ENCODE data around the gene MEPCE.

Gene MEPCE

DNA sequence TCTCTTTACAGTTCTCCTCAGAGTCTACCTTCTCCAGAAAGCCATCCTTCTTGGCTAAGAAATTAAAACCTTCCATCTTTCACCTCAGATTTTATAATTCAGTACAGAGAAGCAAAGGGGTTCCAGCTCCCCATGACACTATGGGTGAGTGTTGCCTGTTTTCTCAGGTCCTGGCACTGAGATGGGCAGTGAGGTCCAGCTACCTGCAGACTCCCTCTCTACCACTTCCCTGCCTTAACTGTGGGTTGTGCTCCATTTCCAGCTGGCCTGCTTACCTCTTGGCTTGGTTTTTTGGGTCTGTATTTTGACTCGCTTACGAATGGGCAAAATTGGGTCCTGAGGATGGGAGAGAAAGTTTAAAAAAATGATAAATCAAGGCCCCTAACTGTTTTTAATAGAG lies 27.4 kb upstream of the MEPCE start:
- no peak overlapping the region for H3K27ac ChIP-seq
- no peak for DNase-seq (ENCODE audit: low read depth, low spot score)

DNA sequence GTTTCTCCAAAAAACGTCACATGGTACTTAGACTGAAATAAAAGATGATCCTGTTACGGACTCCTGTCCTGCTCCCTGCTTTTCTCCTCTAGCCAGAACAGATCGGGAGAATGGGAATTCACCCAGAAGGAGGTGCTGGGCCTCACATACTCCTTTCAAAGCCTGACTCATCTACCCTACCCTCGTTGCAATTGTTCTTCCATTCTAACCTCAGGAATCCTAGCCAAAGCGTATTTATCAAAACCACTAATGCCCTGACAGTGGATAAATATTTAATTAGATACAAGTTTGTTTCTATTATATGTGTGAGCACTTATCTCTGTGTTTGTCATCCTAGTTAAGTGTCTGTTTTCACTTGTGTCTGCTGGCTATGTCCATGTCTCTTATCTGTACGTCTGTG lies 22.9 kb upstream of the MEPCE start:
- no peak overlapping the region for H3K27ac ChIP-seq
- DNase-seq (ENCODE audit: low read depth, low spot score), result peak; percentile 18

DNA sequence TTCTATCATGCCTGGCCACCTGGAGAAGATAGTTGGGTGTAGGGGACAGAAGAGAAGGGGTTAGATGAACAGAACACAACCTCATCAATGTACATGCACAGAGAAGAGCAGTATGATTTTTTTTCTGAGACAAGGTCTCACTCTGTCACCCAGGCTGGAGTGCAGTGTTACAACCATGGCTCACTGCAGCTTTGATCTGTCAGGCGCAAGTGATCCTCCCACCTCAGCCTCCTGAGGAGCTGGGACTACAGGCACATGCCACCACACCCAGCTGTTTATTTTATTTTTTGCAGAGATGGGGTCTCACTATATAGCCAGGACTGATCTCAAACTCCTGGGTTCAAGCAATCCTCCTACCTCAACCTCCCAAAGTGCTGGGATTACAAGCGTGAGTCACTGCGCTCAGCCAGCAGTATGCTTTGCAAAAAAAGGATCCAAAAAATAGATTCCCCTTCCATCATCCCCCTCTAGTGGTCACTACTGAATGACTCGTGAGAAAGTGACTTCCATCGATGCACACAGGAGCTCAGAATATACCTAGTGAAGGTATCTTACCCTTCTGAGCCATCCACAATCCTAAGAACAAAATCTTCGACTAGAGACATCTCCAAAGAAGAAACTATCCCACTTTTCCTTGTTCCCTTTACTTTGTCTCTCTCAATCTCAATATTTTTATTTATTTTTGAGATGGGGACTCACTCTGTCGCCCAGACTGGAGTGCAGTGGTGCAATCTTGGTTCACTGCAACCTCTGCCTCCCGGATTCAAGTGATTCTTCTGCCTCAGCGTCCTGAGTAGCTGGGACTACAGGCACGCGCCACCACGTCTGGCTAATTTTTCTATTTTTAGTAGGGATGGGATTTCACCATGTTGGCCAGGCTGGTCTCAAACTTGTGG lies 22.1 kb upstream of the MEPCE start:
- peak; percentile 12 for DNase-seq (ENCODE audit: low read depth, low spot score)
- no peak overlapping the region for H3K27ac ChIP-seq

DNA sequence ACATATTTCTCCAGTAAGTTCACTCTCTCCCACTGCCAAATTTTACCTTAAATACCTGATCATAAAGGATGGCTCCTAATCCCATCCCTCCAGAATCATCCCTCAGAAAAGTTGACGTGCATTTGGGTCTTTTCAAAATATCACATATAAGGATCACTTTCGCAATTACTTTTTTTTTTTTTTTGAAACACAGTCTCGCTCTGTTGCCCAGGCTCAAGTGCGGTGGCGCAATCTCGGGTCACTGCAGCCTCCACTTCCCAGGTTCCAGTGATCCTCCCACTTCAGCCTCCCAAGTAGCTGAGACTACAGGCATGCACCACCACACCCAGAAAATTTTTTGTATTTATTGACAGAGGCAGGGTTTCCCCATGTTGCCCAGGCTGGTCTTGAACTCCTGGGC lies 18.5 kb upstream of the MEPCE start:
- DNase-seq (ENCODE audit: low read depth, low spot score), result no peak
- H3K27ac ChIP-seq, result no peak overlapping the region

DNA sequence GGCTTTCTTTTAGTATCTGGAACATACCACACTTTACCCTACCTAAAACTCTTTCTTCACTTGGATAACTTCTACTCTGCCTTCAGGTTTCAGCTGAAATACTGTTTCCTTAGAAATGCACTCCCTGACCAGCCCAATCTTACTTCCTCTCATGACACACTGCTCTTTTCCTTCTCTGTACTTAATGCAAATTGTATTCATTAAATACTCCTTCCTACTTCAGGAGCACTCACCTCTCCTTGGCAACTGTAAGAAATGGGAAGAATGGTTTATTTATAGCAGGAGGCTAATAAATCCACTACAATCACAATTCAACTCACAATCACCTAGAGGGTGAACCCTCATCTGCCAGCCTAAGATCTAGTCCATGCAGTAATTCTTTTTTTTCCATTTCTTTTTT lies 16.3 kb upstream of the MEPCE start:
- no peak for DNase-seq (ENCODE audit: low read depth, low spot score)
- H3K27ac ChIP-seq, result no peak overlapping the region

DNA sequence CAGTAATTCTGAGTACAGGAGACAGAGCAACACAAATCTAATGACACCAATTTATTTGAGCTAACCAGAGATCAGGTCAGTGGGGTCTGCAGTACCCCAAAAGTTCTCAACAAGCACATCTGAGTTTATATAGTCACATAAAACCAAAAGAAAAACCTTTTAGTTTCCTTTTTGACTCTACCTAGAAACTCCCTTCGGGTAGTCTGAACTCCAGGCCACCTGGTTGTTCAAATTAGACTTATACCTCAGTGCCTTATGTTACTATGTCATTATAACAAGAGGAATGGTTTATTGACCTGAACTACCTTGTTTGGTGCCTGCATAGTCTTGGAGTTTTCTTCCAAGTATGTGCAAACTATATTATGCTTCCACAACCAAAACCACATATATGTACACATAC lies 15.7 kb upstream of the MEPCE start:
- no peak overlapping the region for H3K27ac ChIP-seq
- DNase-seq (ENCODE audit: low read depth, low spot score), result no peak

DNA sequence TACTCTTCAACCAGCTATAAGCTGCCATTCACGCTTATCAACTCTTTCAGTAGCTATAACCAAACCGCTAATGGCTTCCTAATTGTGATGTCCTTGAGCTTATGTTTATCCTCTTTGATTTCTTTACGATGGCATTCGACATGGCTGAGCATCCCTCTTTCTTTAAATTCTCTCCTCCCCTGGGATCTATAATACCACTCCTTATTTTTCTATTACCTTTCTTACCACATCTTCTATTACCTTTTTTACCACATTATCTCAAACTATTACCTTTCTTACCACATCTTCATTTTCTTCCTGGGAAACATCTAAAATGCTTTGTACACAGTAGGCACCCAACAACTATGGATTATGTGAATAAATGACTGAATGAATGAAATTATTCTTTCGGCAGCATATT lies 14.2 kb upstream of the MEPCE start:
- no peak for DNase-seq (ENCODE audit: low read depth, low spot score)
- no peak overlapping the region for H3K27ac ChIP-seq

DNA sequence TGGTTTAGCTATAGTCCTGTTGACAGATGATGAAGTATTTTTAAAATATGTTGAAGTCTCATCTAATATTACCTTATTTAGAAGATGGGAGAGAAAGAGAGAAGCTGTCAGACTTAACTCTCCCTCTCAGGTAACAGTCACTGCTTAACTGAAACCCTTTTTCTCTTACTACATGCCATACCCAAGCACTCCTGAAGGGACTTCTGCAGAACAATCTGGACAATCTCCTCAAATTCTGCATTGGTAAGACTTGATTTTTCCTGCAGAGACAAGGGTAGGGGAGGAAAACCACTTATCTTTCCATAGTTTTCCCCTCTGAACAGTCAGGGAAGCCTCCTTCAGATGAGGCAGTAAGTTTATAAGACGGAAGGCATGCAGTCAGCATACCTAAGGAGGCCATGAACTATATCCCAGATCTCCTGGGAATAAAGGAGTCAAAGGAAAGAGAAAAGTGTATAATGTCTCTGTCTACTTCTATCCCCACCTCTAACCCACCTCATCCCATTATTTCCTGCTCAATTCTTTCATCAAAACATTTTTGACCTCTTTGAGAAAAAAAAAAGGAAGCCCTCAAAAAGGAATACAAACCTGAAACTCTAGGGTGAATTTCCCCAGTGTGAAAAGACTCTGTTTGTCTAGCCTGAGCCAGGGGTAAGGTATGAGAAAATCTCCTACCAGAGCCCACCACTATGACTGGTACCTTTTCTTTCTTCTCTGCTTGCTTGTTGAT lies 10.5 kb upstream of the MEPCE start:
- H3K27ac ChIP-seq, result no peak overlapping the region
- DNase-seq (ENCODE audit: low read depth, low spot score), result no peak

DNA sequence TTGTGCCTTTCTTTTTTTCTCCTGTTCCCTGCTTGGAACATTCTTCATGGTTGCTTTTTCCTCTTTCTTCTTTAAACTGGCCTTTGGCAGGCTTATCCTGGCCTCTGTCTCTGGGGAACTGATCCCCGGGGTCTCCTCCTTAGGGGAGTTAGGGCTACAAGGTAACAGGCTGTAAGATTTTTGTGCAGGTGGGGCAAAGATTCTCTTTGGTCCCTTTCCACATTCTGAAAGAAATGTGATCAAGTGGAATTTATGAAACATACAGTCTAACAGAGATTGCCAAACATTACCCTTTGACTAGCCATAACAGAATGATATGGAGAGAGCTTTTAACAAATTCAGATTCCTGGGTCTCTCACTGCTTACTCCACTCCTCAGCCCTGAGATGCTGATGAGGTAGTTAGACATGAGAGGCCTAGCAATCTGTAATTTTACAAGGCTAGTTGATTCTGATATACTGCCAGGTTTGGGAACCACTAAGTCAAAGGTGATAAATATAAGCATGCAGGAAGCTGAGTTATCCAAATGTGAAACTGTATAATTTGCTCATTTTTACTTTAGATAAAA lies 9.9 kb upstream of the MEPCE start:
- no peak overlapping the region for H3K27ac ChIP-seq
- DNase-seq (ENCODE audit: low read depth, low spot score), result no peak

DNA sequence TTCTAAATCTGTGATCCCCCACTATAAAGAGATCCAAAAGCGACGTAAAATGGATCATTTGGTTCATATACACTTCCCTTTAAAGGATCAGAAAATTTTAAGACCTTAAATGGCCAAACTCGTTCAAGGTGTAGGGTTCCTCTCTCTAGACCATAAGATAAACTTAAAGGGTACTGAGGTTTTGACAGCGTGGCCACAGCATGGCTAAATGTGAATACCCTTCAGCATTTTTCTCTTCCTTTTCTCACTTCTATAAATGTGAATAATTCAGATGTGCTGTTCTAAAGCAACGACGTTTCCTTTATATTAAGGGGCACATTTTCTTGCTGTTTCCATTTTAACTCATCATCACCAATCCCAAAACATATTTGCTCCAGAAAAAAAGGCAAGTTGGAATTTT lies 6.3 kb upstream of the MEPCE start:
- no peak for DNase-seq (ENCODE audit: low read depth, low spot score)

DNA sequence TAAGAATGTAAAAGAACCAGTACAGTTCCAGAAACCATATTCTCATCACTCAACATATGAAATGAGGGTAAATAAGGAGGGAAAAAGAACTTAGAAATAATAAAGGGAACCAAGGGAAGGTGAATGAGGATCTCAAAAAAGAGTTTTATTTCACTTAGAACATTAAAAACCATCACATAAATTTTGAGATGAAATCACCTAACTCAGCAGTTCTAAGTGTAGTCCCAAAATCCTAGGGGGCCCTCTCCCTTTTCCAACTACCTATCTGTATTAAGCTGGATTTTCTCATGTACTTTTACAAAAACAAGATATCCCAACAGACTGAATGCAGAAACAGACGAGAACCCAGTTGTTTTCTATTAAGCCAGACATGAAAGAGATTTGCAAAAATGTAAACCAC lies 4.3 kb upstream of the MEPCE start:
- DNase-seq (ENCODE audit: low read depth, low spot score), result no peak
- H3K27ac ChIP-seq, result no peak overlapping the region

More for the DNA sequence above, 6.3 kb upstream of the MEPCE start:
- no peak overlapping the region for H3K27ac ChIP-seq

DNA sequence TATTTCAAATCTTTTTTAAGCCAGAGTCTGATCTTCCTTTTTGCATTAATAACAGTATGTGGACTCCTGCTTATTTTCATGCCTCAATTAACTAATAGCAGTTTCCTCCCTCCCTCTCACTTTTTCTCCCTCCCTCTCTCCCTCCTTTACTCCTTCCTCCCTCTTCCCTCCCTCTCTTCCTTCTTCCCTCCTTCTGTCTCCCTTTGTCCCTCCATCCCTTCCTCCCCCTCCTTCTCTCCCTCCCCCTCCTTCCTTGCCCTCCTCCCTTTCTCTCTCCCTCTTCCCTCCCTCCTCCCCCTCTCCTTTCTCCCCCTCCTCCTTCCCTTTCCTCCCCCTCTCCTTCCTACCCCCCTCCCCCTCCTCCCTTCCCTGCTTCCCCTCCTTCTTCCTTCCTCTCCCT lies 3.1 kb upstream of the MEPCE start:
- no peak for DNase-seq (ENCODE audit: low read depth, low spot score)
- H3K27ac ChIP-seq, result no peak overlapping the region

DNA sequence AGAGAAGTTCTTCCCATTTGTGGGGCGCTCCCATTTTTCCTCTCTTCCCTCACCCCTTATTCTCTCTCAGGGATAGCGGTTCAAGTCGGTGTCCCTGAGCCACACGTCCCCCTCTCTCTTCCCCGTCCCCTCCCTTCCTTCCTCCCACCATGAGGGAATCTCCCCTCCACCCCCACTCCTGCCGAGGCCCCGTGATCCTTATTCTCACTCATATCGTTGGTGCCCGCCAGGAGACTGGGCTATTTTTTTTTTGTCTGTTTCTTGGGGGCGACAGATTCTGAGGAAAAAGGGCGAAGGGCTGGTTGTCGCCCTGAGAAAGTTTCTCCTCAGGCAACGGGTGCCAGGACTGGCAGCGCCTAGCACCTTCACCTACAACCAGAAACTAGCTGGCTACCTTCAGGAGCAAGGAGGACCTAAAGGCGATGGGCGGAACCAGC lies 1.9 kb upstream of the MEPCE start:
- DNase-seq (ENCODE audit: low read depth, low spot score), result no peak
- peak overlapping the region; percentile 96 for H3K27ac ChIP-seq

DNA sequence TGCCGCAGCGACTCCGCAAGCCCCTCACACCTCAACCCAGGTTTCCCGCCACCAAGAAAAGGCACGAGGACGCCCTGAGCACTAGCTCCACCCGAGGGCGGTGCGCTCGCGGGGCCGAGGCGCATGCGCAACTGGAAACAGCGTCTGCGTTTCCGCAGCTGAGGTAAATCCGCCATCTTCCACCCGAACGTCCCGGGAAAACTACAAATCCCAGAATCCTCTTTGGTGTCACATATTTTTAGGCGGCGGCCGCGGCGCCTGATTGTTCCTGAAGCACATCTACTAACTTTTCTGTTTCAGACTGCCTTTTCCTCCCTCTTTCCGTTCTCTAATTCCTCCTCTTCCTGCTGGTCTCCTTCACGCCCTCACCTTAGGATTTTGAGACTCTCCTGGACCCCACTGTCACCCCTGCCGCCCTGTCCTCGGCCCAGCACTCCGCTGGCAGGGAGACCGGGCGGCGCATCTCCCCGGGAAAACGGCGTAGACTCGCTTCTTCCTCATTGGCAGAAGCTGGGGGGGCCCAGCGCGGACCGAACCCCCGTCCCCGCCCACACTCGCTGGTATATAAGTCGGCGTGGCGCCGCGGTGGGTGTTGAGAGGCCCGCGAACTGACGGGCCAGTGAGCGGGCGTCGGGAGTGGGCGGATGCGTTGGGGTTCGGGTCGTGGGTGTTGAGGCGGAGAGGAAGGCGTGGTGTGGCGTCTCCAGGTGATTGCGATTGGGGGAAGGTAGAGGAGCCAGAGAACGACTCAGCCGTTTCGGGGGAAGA lies 1.2 kb upstream of the MEPCE start, which contains the start of gene ZCWPW1:
Gene ZCWPW1, minus strand, starts transcription at position 505 of the 768 bp plus-strand sequence. CDS start 8,054 bp downstream, outside the sequence.
- peak; percentile 84 for DNase-seq (ENCODE audit: low read depth, low spot score)
- H3K27ac ChIP-seq, result peak within 1 kb of the TSS; percentile 96

DNA sequence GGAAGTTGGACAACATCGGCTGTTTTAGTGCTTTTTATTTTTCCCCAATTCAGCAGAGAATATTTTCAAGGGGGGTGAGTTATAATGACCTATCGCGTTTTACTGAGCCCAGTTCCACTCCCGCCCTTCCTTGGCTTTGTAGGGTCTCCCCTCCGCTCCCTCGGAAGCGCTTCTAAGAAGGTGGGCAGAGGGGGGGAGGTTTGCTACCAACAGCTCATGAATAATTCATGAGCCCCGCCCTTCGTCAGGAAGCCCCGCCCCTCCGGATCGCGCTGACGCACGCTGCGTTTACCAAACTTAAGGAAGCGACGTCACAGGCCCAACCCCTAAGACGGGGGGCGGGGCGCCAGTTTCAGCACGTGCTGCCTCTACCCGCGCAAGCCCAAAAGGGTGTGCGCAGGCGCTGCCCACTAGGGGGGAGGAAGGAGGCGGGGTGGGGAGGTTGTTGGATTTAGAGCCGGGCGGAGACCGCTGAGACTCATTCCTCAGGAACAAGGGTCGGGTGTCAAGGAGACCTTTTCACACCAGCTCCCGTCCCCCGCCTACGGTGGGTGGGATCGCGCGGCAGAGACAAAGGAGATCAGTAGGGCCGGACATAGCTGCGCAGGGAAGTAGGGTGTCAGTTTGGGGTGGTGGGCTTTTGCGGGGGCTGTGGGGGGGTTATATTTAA lies 529 bp upstream of the MEPCE start:
- peak overlapping the region; percentile 96 for H3K27ac ChIP-seq
- DNase-seq (ENCODE audit: low read depth, low spot score), result peak; percentile 97

DNA sequence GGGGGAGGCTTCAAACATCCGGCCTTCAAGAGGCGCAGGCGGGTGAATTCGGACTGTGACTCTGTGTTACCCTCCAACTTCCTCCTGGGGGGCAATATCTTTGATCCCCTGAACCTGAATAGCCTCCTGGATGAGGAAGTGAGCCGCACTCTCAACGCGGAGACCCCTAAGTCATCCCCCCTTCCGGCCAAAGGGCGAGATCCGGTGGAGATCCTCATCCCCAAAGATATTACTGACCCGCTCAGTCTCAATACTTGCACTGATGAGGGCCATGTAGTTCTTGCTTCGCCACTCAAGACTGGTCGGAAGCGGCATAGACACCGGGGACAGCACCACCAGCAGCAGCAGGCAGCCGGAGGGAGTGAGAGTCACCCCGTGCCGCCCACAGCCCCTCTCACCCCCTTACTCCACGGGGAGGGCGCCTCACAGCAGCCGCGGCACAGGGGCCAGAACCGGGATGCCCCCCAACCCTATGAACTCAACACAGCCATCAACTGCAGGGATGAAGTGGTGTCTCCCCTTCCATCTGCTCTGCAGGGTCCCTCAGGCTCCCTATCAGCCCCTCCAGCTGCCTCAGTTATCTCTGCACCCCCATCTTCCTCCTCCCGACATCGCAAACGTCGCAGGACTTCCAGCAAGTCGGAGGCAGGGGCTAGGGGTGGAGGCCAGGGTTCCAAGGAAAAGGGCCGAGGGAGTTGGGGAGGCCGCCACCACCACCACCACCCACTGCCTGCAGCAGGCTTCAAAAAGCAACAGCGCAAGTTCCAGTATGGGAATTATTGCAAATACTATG lies 1.1 kb downstream of the MEPCE start:
- no peak for DNase-seq (ENCODE audit: low read depth, low spot score)
- H3K27ac ChIP-seq, result peak overlapping the region; percentile 96

DNA sequence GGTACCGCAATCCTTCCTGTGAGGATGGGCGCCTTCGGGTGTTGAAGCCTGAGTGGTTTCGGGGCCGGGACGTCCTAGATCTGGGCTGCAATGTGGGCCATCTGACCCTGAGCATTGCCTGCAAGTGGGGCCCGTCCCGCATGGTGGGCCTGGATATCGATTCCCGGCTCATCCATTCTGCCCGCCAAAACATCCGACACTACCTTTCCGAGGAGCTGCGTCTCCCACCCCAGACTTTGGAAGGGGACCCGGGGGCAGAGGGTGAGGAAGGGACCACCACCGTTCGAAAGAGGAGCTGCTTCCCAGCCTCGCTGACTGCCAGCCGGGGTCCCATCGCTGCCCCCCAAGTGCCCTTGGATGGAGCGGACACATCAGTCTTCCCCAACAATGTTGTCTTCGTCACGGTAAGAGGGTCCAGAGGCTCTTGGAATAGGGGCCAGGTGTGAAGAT lies 1.7 kb downstream of the MEPCE start:
- H3K27ac ChIP-seq, result no peak overlapping the region
- DNase-seq (ENCODE audit: low read depth, low spot score), result no peak

DNA sequence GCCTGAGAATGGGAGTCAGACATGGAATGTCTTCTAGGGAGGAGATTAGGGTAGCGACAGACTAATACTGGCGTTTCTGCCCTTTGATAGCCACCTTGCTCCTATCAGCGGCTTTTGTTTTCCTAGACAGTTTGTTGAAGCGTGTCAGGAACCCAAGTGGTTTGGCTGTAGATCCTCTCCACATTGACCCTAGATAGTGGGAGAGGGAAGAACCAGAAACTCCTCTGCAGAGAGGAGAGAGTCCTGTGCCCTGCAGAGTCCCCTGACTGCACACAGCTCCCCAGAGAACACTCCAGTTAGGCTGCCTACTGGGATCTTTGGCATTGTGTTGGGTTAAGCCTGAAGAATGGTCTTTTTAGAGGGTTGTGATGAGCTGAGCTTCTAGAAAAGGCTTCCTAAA lies 2.4 kb downstream of the MEPCE start:
- H3K27ac ChIP-seq, result no peak overlapping the region

More for the DNA sequence above, 2.4 kb downstream of the MEPCE start:
- no peak for DNase-seq (ENCODE audit: low read depth, low spot score)
